NT2/D1 (cell line): ENCODE measurements around the gene DAD1.

Experiments
- DNase-seq: peaks from one replicate; pipeline ENCODE4 v3.0.0-alpha.2; 2011; ENCODE audit warnings: low read depth, low spot score
- H3K27me3 ChIP-seq: 2 replicates; pipeline ENCODE4 v1.6.0; 2011; ENCODE audit warnings: mild to moderate bottlenecking; ENCODE audit not compliant: insufficient read length, insufficient read depth
- H3K36me3 ChIP-seq: 2 replicates; pipeline ENCODE4 v1.6.1; 2011; ENCODE audit warnings: mild to moderate bottlenecking, low read length, mixed read lengths; ENCODE audit not compliant: insufficient read depth, insufficient read length
- H3K4me1 ChIP-seq: 2 replicates; pipeline ENCODE4 v1.5.1; 2011; ENCODE audit not compliant: insufficient read depth, insufficient read length
- H3K4me3 ChIP-seq: 2 replicates; pipeline ENCODE4 v1.5.1; 2011; ENCODE audit warnings: low read depth; ENCODE audit not compliant: insufficient read length
- H3K9ac ChIP-seq: 2 replicates; pipeline ENCODE4 v1.6.0; 2011; ENCODE audit warnings: low read depth; ENCODE audit not compliant: insufficient read length
- H3K9me3 ChIP-seq: 2 replicates; pipeline ENCODE4 v1.5.1; 2011; ENCODE audit warnings: mild to moderate bottlenecking, low read length; ENCODE audit not compliant: insufficient read depth
- SUZ12 ChIP-seq: IDR thresholded peaks from 2 replicates; pipeline ENCODE4 v1.6.1; 2011; ENCODE audit not compliant: insufficient read length, insufficient read depth; ENCODE audit errors: extremely low read depth
- YY1 ChIP-seq: IDR thresholded peaks from 2 replicates; pipeline ENCODE4 v1.6.1; 2011; ENCODE audit not compliant: insufficient read length, insufficient read depth
- ZNF274 ChIP-seq: IDR thresholded peaks from 2 replicates; pipeline ENCODE4 v1.6.1; 2011; ENCODE audit warnings: mild to moderate bottlenecking, low read depth, low read length

Gene DAD1

DNA sequence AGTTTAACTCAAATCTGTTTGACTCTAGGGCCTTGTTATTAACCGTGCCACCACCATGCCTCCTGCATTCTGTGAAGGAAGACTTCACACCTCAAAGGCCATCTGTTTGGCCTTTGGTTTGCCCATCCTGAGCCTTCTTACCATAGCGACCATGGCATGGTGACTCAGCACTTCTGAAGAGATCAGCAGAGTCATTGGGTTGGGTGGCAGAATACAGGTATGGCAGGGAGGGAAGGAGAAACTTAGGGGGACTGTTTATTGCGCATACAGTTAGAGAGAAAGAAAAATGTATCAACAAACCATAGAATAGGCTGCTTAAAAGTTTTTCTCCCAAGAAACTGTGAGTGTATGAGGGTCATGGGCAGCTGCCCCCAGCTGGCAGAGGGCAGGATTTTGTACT, 49.2 kb downstream of the DAD1 start:
- Histone ChIP-seq H3K27me3 (no peaks in the 10 kb centered on the region), H3K36me3 (no peaks in the 10 kb centered on the region), H3K4me3 (no peak overlapping the region), H3K4me1 (no peaks in the 10 kb centered on the region), H3K9ac (no peak overlapping the region), H3K9me3 (peaks cover 9% of the 10 kb centered on the region; the same call in 1 of the 2 replicates)
- TF ChIP-seq YY1 = no peak
- TF ChIP-seq ZNF274 = no peak
- no peak for TF ChIP-seq SUZ12
- DNase-seq = no peak

DNA sequence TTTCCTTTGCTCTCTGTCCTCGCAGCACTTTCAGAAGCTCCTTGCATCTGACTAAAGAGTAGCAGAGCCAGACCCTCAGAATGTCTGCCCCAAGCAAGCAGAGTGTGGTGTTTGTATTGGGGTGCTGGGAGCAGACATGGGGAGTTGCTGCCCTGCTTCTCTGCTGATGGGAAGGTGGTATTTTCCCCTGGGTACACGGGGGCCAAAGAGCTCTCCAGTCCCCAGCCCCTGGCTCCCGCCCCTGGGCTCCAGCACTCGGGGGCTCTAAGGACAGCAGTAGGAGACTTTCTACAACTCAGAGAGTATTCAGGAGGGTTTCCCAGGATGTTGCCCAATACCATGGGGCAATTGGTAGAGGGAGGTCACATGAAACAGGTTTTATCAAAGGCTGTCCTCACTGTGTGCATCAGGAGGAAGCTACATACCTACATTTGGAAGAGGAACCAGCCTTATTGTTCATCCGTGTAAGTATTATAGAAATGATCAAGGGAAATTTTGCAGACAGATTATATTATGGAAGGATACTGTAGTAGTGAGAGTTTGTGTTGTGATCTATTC, 50.3 kb downstream of the DAD1 start:
- no peaks in the 10 kb centered on the region for H3K4me1 ChIP-seq
- DNase-seq = no peak
- peaks cover 9% of the 10 kb centered on the region; the same call in 1 of the 2 replicates for H3K9me3 ChIP-seq
- H3K36me3 ChIP-seq = no peaks in the 10 kb centered on the region
- H3K4me3 ChIP-seq = no peak overlapping the region
- TF ChIP-seq ZNF274 (no peak), YY1 (no peak), SUZ12 (no peak)
- no peaks in the 10 kb centered on the region for H3K27me3 ChIP-seq
- no peak overlapping the region for H3K9ac ChIP-seq

DNA sequence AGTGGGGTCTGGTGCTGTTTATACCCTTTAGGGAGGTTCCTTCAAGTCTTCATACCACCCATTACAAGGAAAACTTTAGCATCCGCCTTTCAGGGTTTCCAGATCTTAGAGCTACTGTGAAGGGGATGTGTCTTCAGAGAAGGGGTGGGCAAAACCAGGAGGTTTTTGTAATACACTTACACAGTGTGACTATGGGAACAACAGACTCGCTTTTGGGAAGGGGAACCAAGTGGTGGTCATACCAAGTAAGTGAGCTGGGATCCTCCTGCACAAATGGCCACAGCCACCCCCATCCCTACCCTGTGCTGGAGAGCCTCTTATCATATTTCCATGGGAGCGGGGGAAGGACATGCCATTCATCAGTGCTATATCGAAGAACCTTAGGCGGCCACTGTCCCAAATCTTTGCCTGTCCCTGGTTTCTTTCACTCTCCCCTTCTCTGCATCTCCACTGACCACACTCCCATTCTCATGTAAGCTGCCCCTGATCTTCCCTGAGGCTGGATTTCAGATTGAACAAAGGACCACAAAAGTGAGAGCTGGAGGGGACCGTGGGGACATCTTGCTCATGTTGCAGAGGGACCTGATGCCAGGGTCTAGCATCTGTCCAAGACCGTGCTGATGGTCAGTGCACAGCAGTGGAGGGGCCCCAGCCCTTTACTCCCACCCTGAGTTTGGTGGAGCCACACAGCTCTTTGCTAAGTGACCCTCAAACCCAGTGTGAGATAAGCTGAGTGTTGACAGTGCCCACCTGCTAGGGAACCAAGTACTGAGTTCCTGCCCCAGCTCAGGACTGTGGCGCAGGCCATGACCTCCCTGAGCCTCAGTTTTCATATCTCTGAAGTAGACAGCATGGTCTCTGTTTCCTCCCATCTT, 51.4 kb downstream of the DAD1 start:
- Histone ChIP-seq H3K9me3 (peaks cover 9% of the 10 kb centered on the region; the same call in 1 of the 2 replicates), H3K4me1 (no peaks in the 10 kb centered on the region), H3K27me3 (no peaks in the 10 kb centered on the region), H3K36me3 (no peaks in the 10 kb centered on the region), H3K4me3 (no peak overlapping the region), H3K9ac (no peak overlapping the region)
- no peak for DNase-seq
- TF ChIP-seq YY1 = no peak
- TF ChIP-seq SUZ12 = no peak
- TF ChIP-seq ZNF274 = no peak

DNA sequence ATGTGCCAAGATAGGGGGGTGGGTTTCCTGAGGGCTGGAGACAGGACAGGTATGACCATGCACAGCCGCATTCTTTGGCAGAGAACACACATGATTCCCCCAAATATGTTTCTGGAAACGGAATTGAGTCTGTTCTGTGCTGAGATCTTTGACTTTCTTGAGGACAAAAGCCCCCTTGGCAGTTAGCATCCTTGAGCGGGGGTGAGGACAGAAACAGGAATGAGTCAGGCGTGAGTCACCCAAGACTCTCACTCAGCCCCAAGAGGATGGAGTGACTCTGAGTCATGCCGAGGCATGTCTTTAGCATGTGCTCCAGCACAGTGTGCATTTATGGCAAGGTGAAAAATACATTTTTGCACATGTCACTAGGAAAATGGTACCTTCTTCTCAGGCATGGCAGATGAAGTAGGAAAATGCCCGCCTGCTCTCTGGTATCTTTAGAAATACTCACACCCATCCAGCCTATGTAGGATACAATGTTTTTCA, 52.1 kb downstream of the DAD1 start:
- H3K9ac ChIP-seq = no peak overlapping the region
- H3K27me3 ChIP-seq = no peaks in the 10 kb centered on the region
- H3K4me1 ChIP-seq = no peaks in the 10 kb centered on the region
- H3K4me3 ChIP-seq = no peak overlapping the region
- H3K36me3 ChIP-seq = no peaks in the 10 kb centered on the region
- peaks cover 9% of the 10 kb centered on the region; the same call in 1 of the 2 replicates for H3K9me3 ChIP-seq
- DNase-seq = no peak
- TF ChIP-seq YY1 (no peak), SUZ12 (no peak), ZNF274 (no peak)

DNA sequence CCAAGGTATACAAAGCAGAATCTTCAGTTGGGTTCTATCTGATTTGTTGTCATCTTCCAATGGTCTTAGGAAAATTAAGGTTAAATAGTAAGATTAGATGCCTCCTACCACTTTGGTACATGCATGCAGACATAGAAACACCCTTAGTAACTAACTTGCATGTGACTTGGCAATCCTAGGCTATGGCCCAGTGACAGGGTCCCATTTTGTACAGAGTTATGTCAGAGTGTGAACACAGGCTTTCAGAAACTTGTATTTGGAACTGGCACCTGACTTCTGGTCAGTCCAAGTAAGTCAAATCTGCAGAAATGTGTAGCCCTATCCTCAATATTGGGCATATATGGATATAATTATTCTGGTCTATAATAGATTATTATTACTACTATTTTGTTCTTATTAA, 53.1 kb downstream of the DAD1 start:
- no peak overlapping the region for H3K9ac ChIP-seq
- no peaks in the 10 kb centered on the region for H3K27me3 ChIP-seq
- no peak overlapping the region for H3K4me3 ChIP-seq
- TF ChIP-seq SUZ12 = no peak
- TF ChIP-seq ZNF274 = no peak
- no peak for TF ChIP-seq YY1
- no peak for DNase-seq
- no peaks in the 10 kb centered on the region for H3K4me1 ChIP-seq
- H3K9me3 ChIP-seq = peaks cover 9% of the 10 kb centered on the region; the same call in 1 of the 2 replicates
- H3K36me3 ChIP-seq = no peaks in the 10 kb centered on the region

DNA sequence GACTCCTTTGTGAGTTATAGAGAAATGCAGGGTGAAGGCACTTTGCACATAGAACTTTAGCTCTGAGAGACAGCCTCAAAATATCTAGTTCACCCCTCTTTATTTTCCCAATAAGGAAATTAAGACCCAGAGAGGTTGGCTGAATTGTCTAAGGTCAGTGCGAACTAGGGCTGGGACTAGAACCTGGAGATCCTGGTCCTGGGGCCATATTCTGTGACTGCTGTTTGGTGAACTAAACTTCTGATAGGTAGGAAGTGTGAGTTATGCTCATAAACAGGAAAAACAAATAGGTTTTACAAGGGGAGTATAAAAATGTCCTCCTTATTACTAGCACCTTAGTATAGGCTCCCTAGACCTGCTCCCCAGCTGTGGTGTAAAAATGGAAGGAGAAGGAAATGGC, 53.9 kb downstream of the DAD1 start:
- no peak for DNase-seq
- TF ChIP-seq SUZ12 = no peak
- TF ChIP-seq ZNF274 = no peak
- TF ChIP-seq YY1 = no peak
- Histone ChIP-seq H3K9me3 (peaks cover 9% of the 10 kb centered on the region; the same call in 1 of the 2 replicates), H3K4me1 (no peaks in the 10 kb centered on the region), H3K36me3 (no peaks in the 10 kb centered on the region), H3K9ac (no peak overlapping the region), H3K27me3 (no peaks in the 10 kb centered on the region), H3K4me3 (no peak overlapping the region)

DNA sequence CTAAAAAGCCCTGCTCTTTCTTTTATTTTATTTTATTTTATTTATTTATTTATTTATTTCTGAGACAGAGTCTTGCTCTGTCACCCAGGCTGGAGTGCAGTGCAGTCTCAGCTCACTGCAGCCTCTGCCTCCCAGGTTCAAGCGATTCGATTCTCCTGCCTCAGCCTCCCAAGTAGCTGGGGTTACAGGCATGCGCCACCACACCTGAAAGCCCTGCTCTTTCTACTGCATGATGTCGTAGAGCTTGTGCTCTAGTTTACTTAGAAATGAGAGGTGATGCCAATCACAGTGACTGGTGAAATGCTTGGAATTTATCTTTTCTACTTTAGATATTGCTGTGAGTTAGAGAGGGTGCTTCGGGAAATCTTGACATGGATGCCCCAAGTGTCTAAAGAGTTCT, 54.5 kb downstream of the DAD1 start:
- no peak overlapping the region for H3K9ac ChIP-seq
- H3K27me3 ChIP-seq = no peaks in the 10 kb centered on the region
- H3K4me1 ChIP-seq = no peaks in the 10 kb centered on the region
- peaks cover 9% of the 10 kb centered on the region; the same call in 1 of the 2 replicates for H3K9me3 ChIP-seq
- H3K36me3 ChIP-seq = no peaks in the 10 kb centered on the region
- DNase-seq = no peak
- H3K4me3 ChIP-seq = no peak overlapping the region
- TF ChIP-seq ZNF274 = no peak
- TF ChIP-seq YY1 = no peak
- no peak for TF ChIP-seq SUZ12
